ENCODE data around the gene LLGL1. TPM values are rescaled to one million over a fixed set of nuclear protein-coding genes. Genes with fewer than 3 reads are reported as not detected.
A peak's percentile ranks its signal among the peaks of the same experiment; 100 is the strongest.

The LLGL1 gene
- total and polyA plus RNA-seq, 3 donors from 2014 or later: 24.2 to 46.8 (median 40.0) TPM

DNA sequence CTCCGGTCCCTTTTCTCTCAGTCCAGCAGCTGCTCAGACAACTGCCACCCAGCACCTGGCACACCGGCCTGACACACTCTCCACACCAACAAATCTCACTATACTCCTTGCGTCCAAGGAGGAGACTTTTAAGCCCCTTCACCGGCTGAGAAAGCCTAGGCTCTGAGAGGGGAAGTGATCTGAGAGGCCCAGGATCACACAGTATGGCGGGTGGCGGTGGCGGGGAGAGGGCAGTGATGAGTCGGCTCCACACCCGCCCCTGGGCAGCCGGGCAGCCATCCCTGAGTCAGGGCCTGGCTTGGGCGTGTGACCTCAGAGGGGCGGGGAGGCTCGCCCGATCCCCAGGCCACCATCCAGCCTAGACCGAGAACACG lies 32.5 kb downstream of the LLGL1 start:
- H3K27ac ChIP-seq: peak overlapping the region; percentile 91
- H3K36me3 ChIP-seq (ENCODE audit: low read depth, missing control alignments): no peaks in the 10 kb centered on the region
- no peaks in the 10 kb centered on the region for H3K9me3 ChIP-seq
- H3K4me1 ChIP-seq: peaks cover 33% of the 10 kb centered on the region
- TF ChIP-seq POLR2A (IDR thresholded peaks at IDR 0.05): no peak
- TF ChIP-seq, protein P1, sequence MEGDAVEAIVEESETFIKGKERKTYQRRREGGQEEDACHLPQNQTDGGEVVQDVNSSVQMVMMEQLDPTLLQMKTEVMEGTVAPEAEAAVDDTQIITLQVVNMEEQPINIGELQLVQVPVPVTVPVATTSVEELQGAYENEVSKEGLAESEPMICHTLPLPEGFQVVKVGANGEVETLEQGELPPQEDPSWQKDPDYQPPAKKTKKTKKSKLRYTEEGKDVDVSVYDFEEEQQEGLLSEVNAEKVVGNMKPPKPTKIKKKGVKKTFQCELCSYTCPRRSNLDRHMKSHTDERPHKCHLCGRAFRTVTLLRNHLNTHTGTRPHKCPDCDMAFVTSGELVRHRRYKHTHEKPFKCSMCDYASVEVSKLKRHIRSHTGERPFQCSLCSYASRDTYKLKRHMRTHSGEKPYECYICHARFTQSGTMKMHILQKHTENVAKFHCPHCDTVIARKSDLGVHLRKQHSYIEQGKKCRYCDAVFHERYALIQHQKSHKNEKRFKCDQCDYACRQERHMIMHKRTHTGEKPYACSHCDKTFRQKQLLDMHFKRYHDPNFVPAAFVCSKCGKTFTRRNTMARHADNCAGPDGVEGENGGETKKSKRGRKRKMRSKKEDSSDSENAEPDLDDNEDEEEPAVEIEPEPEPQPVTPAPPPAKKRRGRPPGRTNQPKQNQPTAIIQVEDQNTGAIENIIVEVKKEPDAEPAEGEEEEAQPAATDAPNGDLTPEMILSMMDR (IDR thresholded peaks at IDR 0.05): no peak
- 0 to 2% methylated on average over 16 of the region's 16 CpGs for WGBS, 2 donors
- H3K4me3 ChIP-seq: peak overlapping the region; percentile 95 to 100
- intact Hi-C loops (cut with DNase I; ENCODE audit: low total_unique reads): no loop called here
- DNase-seq: peak; percentile 80
- no peaks in the 10 kb centered on the region for H3K27me3 ChIP-seq

DNA sequence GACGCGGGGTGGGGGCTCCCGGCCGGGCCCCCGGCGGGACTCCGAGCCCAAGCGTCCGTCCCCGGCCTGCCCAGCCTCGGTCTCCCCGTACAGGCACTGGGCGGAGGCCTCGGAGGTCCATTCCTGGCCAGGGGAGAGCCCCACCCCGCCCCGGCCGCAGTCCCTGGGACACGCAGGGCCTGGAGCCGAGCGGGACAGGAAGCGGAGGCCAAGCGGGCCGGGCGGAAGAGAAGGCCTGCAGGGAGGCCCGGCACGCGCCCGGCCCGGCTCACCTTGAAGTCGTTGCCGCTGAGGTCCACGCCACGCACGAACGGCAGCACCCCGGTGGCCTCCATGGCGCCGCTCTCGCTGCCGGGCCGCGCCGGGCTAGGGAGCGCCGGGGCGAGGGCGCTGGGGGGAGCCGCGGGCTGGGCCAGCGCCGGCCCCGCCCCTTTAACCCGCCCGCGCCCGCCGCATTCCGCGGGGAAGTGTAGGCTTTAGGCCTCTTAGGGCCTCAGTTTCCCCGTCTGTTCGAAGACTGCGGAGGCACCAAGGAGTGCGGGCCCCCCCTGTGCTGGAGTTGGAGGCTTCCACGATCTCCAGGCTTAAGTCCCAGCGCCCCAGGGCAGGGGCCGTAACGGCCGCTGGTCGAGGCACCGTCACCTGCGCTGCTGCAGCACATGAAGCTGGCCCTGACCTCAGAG lies 33.1 kb downstream of the LLGL1 start, which contains the start of gene FLII:
Gene FLII, minus strand, starts transcription at position 383 of the 683 bp plus-strand sequence. Its CDS starts 48 bp downstream, at position 335.
- TF ChIP-seq, protein P1 (IDR thresholded peaks at IDR 0.05): no peak
- TF ChIP-seq POLR2A (IDR thresholded peaks at IDR 0.05): no peak
- Histone ChIP-seq H3K9me3 (no peaks in the 10 kb centered on the region), H3K36me3 (ENCODE audit: low read depth, missing control alignments) (no peaks in the 10 kb centered on the region), H3K4me1 (peaks cover 33% of the 10 kb centered on the region), H3K4me3 (peak within 1 kb of the TSS; percentile 95 to 100), H3K27me3 (no peaks in the 10 kb centered on the region), H3K27ac (peak within 1 kb of the TSS; percentile 91)
- intact Hi-C loops (cut with DNase I; ENCODE audit: low total_unique reads): no loop called here
- WGBS, 2 donors: 0 to 1% methylated on average over 12 to 62 of the region's 71 CpGs
- peak; percentile 64 for DNase-seq

DNA sequence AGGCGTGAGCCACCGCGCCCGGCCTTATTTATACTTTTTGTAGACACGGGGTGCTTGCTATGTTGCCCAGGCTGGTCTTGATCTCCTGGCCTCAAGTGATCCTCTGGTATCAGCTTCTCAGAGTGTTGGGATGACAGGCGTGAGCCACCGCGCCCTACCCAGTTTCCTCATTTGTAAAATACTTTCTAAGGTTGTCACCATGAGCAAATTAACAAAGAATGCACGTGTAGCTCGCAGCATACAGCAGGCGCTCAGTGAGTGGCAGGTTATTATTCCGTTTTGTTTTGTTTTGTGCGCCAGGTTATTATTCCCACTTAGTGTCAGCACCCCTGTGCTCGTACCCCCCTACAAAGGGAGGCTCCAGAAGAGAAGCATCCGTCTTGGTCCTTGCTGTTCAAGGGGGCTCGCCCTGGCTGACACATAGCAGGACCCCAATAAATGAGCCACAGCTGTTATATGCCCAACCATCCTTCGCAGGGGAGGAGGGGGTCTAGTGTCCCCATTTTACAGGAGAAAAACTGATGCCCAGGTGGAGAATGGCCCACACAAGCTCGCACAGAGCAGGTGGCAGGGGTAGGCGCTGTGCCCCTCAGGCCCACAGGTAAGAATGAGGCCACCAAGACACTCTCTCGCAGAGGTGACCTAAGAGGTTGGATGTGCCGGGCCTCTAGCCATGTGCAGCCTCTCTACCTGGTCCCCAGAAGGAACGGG lies 34.3 kb downstream of the LLGL1 start:
- 53 to 62% methylated on average over 19 to 21 of the region's 22 CpGs for WGBS, 2 donors
- peaks cover 33% of the 10 kb centered on the region for H3K4me1 ChIP-seq
- H3K36me3 ChIP-seq (ENCODE audit: low read depth, missing control alignments): no peaks in the 10 kb centered on the region
- DNase-seq: no peak
- peak overlapping the region in 1 of 2 donors; percentile 89 for H3K27ac ChIP-seq
- intact Hi-C loops (cut with DNase I; ENCODE audit: low total_unique reads): loop anchor here (10.0 kb wide), 1 partner anchor 65 kb away; no protein-coding TSS in a partner anchor
- no peak for TF ChIP-seq POLR2A (IDR thresholded peaks at IDR 0.05)
- TF ChIP-seq, protein P1 (IDR thresholded peaks at IDR 0.05): no peak
- no peaks in the 10 kb centered on the region for H3K9me3 ChIP-seq
- H3K4me3 ChIP-seq: peak overlapping the region; percentile 80 to 83
- no peaks in the 10 kb centered on the region for H3K27me3 ChIP-seq

DNA sequence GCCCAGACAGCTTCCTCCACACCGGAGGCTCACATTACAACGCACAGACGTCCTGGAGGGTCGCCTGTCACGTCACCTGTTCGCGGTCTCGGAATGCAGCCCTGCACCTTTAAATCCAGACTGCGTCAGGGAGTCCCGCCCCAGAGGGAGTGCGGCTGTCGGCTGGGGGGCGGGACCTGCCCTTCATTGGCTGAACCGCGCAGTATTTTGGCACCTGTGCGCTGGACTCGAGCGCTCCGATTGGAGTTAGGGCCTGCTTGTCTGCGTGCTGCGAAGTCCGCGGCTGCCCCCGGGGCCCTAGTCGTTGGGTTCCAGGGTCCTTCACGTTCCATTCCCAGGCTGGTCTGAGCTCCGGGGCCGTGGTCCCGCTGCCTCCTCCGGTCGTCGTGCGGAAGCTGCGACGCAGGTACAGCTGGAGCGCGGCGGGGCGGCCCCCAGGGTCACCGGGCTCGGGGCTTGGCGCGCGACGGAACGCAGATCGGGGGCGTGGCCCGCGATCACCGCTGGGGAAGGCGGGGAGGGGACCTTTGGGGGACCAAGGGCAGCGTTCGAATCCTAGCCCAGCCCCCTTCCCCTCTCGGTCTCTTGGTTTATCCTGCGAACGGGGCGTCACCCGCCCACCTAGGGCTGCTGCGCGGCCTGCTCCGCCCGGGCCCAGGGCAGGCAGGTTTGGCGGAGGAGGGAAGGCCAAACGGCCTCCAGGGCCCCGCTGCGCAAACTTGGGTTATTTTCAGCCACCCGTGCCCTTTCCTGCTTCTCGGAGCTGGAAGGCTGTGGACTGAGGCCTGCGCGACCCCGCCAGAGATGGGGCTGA lies 35.1 kb downstream of the LLGL1 start, which contains the start of gene MIEF2:
Gene MIEF2, plus strand, starts transcription at position 331 of the 814 bp plus-strand sequence. CDS start 2,059 bp downstream, outside the sequence.
- intact Hi-C loops (cut with DNase I; ENCODE audit: low total_unique reads): loop anchor here (10.0 kb wide), 1 partner anchor 64 kb away; no protein-coding TSS in a partner anchor
- Histone ChIP-seq H3K27ac (peak within 1 kb of the TSS; percentile 77 to 89), H3K4me3 (peak within 1 kb of the TSS; percentile 80 to 83), H3K4me1 (peaks cover 33% of the 10 kb centered on the region), H3K27me3 (no peaks in the 10 kb centered on the region), H3K9me3 (no peaks in the 10 kb centered on the region), H3K36me3 (ENCODE audit: low read depth, missing control alignments) (no peaks in the 10 kb centered on the region)
- DNase-seq: peak; percentile 98
- 0 to 1% methylated on average over 24 to 40 of the region's 72 CpGs for WGBS, 2 donors
- TF ChIP-seq, protein P1 (IDR thresholded peaks at IDR 0.05): peak in 1 of 3 experiments; percentile 39
- no peak for TF ChIP-seq POLR2A (IDR thresholded peaks at IDR 0.05)
